Right forelimb (tissue), 1 donor: ENCODE results near the gene VAC14.
A peak's percentile ranks its signal among the peaks of the same experiment; 100 is the strongest.
"Not testable (repeated sequence)": the region's sequence is repeated elsewhere in the genome, so short reads cannot be mapped to it uniquely, and the experiment has no call there.

Experiments used
- DNase-seq: peaks from one replicate; pipeline ENCODE4 v3.0.0-alpha.2; 2018

The VAC14 gene

GRCh38 chr16:70678121-70678897, 122.6 kb downstream of the VAC14 start:
- DNase-seq, result peak; percentile 41

GRCh38 chr16:70677499-70678120, 123.3 kb downstream of the VAC14 start:
- DNase-seq, result peak; percentile 41

GRCh38 chr16:70676675-70677498, 124.1 kb downstream of the VAC14 start:
- no peak for DNase-seq

- peak; percentile 41 for DNase-seq
Observed at GRCh38 chr16:70675851-70676513, 125.0 kb downstream of the VAC14 start.

GRCh38 chr16:70674221-70675014, 126.5 kb downstream of the VAC14 start:
- DNase-seq, result no peak

- not testable (repeated sequence) for DNase-seq
Observed at GRCh38 chr16:70670938-70671337, 130.0 kb downstream of the VAC14 start.

- DNase-seq, result no peak
Observed at GRCh38 chr16:70670175-70670574, 130.8 kb downstream of the VAC14 start.

- no peak for DNase-seq
Observed at GRCh38 chr16:70665806-70666735, 134.9 kb downstream of the VAC14 start.

- DNase-seq, result no peak
Observed at GRCh38 chr16:70665113-70665694, 135.8 kb downstream of the VAC14 start.

- DNase-seq, result peak; percentile 48
Observed at GRCh38 chr16:70664325-70665112, 136.4 kb downstream of the VAC14 start.

GRCh38 chr16:70663524-70664324, 137.2 kb downstream of the VAC14 start:
- DNase-seq, result no peak

- DNase-seq, result no peak
Observed at GRCh38 chr16:70662991-70663523, 137.9 kb downstream of the VAC14 start.

- peak; percentile 76 for DNase-seq
Observed at GRCh38 chr16:70661918-70662641, 138.9 kb downstream of the VAC14 start.

- no peak for DNase-seq
Observed at GRCh38 chr16:70661534-70661917, 139.4 kb downstream of the VAC14 start.

- no peak for DNase-seq
Observed at GRCh38 chr16:70660672-70661350, 140.1 kb downstream of the VAC14 start.

GRCh38 chr16:70659953-70660671, 140.8 kb downstream of the VAC14 start:
- DNase-seq, result no peak

- DNase-seq, result no peak
Observed at GRCh38 chr16:70659546-70659945, 141.4 kb downstream of the VAC14 start.
